ENCODE results near the gene MLLT10. TPM values are rescaled to one million over a fixed set of nuclear protein-coding genes. Genes with fewer than 3 reads are reported as not detected.

Gene MLLT10
- total RNA-seq, 2 experiments from 2014 or later: 46.0 to 47.1 TPM

- DNase-seq: no peak
- peaks cover 79% of the 10 kb centered on the region for H3K27me3 Mint-ChIP-seq (ENCODE audit: low read depth)
- ChIA-PET POLR2A (interaction anchor here (0.6 kb wide), 1 partner anchor 211 kb away, joined by 4 read pairs; no protein-coding TSS in a partner anchor), CTCF (interaction anchor here (0.6 to 1.6 kb wide), 3 partner anchors 22 to 30 kb away, joined by 3 to 8 read pairs (median 3); no protein-coding TSS in a partner anchor)
- no peaks in the 10 kb centered on the region for H3K9me3 Mint-ChIP-seq (ENCODE audit: insufficient read depth)
- no peaks in the 10 kb centered on the region for H3K36me3 Mint-ChIP-seq (ENCODE audit: low read depth)
- H3K4me1 Mint-ChIP-seq (ENCODE audit: low read depth): peaks cover 44% of the 10 kb centered on the region
- H3K4me3 Mint-ChIP-seq: peak overlapping the region; percentile 72
- no peak overlapping the region for H3K27ac Mint-ChIP-seq
- ATAC-seq: peak; percentile 58
Observed at GRCh38 chr10:21519941-21520436, 14.0 kb upstream of the MLLT10 start.

DNA sequence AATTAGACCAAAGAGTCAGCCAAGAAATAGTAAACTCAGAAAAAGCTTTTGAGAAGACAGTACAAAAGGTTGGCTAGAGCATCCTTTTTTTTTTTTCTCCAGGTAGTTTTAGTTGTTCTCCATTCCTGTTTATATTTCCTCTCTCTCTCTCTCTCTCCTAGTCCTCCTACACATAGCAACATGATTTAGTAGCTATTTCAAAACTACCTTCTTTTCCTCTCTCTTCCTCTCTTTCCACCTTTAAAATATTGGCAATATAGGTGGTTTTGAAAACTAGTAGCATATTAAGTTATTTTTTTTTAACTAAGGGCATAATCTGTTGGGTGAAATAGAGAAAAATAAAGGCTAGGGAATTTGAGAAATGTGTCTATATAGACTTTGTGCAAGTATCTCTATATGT, 13.5 kb upstream of the MLLT10 start:
- H3K27ac Mint-ChIP-seq: no peak overlapping the region
- ChIA-PET CTCF (interaction anchor here (0.6 to 1.6 kb wide), 3 partner anchors 22 to 30 kb away, joined by 3 to 8 read pairs (median 3); no protein-coding TSS in a partner anchor), POLR2A (interaction anchor here (0.6 kb wide), 1 partner anchor 211 kb away, joined by 4 read pairs; no protein-coding TSS in a partner anchor)

DNA sequence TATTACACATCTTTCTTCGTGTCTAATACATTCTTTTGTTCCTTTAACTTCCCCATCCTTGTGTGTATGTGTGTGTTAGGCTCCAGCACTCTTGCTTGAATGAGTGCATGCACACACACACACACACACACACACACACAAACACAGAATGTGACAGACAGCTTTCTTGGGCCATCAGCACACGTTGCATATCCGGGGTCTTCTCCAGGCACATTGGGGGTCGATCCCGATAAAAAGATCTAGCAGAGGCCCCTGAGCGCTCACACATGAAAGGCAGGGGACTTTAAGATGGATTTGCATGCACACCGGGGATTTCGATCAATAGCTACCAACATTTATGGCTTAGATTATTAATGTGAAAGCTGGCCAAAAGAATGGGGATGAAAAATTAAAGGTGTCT, 13.1 kb upstream of the MLLT10 start:
- Mint-ChIP-seq H3K4me3 (no peak overlapping the region), H3K27ac (no peak overlapping the region), H3K9me3 (ENCODE audit: insufficient read depth) (no peaks in the 10 kb centered on the region), H3K27me3 (ENCODE audit: low read depth) (peaks cover 76% of the 10 kb centered on the region), H3K36me3 (ENCODE audit: low read depth) (no peaks in the 10 kb centered on the region), H3K4me1 (ENCODE audit: low read depth) (peaks cover 49% of the 10 kb centered on the region)
- CTCF ChIA-PET: interaction anchor here (1.6 kb wide), 1 partner anchor 25 kb away, joined by 8 read pairs; no protein-coding TSS in a partner anchor
- POLR2A ChIA-PET: no interaction called here
- ATAC-seq: no peak
- DNase-seq: no peak

More for the DNA sequence above, 13.5 kb upstream of the MLLT10 start:
- H3K4me3 Mint-ChIP-seq: peak overlapping the region; percentile 9
- no peaks in the 10 kb centered on the region for H3K36me3 Mint-ChIP-seq (ENCODE audit: low read depth)
- peaks cover 49% of the 10 kb centered on the region for H3K4me1 Mint-ChIP-seq (ENCODE audit: low read depth)
- DNase-seq (no peak), ATAC-seq (no peak)
- no peaks in the 10 kb centered on the region for H3K9me3 Mint-ChIP-seq (ENCODE audit: insufficient read depth)
- H3K27me3 Mint-ChIP-seq (ENCODE audit: low read depth): peaks cover 79% of the 10 kb centered on the region

GRCh38 chr10:21521751-21522533, 12.1 kb upstream of the MLLT10 start:
- no peak for ATAC-seq
- DNase-seq: no peak
- ChIA-PET CTCF (interaction anchor here (2.6 kb wide), 1 partner anchor 26 kb away, joined by 7 read pairs; no protein-coding TSS in a partner anchor), POLR2A (interaction anchor here (0.6 kb wide), 1 partner anchor 11 kb away, joined by 3 read pairs; no protein-coding TSS in a partner anchor)
- H3K9me3 Mint-ChIP-seq (ENCODE audit: insufficient read depth): no peaks in the 10 kb centered on the region
- H3K4me1 Mint-ChIP-seq (ENCODE audit: low read depth): peaks cover 50% of the 10 kb centered on the region
- no peak overlapping the region for H3K4me3 Mint-ChIP-seq
- H3K27me3 Mint-ChIP-seq (ENCODE audit: low read depth): peaks cover 77% of the 10 kb centered on the region
- no peak overlapping the region for H3K27ac Mint-ChIP-seq
- H3K36me3 Mint-ChIP-seq (ENCODE audit: low read depth): peaks cover 4% of the 10 kb centered on the region

DNA sequence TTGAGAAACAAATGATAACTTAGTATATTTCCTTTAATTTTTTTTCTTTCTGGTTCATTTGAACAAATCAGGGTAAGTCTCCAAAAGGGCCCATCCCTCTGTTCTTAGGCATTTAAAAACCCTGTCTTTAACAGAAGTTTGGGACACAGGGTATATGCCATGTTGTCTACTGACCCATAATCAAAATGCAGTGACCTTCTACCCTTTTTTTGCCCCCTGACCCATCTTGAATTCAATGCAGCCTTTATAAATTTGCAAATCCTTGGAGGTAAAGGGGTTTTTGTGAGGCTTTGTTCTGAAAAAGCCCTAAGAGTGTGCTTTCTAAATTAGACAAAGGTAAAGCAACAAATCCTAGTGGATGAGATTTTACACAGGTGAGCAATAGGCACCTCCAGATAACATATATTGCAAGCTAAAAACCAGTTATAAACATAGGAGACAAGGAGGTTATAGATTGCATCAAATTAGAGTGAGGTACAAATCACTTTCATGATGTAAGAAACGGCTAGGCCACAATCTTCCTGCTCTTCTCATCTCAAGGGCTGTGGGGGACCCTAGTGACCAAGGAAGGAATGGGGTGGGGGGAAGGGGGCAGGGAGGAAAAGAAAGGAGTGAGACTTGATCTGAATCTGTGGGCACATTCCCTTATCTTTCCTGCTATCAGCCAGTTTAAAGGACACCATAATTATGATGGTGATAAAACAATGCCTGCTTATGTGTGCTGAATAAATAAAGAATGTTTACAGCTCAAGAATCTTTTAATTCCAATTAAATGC, 11.2 kb upstream of the MLLT10 start:
- H3K4me3 Mint-ChIP-seq: no peak overlapping the region
- DNase-seq (no peak), ATAC-seq (no peak)
- CTCF ChIA-PET: interaction anchor here (2.6 kb wide), 1 partner anchor 26 kb away, joined by 7 read pairs; no protein-coding TSS in a partner anchor
- peaks cover 49% of the 10 kb centered on the region for H3K4me1 Mint-ChIP-seq (ENCODE audit: low read depth)
- H3K36me3 Mint-ChIP-seq (ENCODE audit: low read depth): peaks cover 4% of the 10 kb centered on the region
- no peaks in the 10 kb centered on the region for H3K9me3 Mint-ChIP-seq (ENCODE audit: insufficient read depth)
- H3K27ac Mint-ChIP-seq: no peak overlapping the region
- peaks cover 74% of the 10 kb centered on the region for H3K27me3 Mint-ChIP-seq (ENCODE audit: low read depth)
- POLR2A ChIA-PET: no interaction called here

DNA sequence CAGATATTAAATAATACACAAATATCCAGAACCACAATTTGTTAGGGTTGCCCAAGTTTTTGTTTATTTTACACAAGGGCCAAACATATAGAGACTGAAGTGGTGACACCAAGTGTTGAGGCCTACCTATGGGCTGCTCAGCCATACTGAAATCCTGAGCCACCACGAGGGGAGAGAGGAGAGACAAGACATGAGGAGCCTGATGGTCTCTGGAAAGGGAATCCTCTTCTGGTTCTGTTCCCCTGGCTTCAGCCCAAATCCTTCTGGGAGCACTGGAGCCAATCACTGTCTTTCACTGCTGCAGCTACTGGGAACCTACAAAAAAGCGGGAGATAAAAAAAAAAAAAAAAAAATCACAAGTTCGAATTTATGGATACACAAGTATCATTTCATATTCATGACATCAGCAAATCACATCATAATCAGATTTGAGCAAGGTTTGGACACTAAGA, 10.4 kb upstream of the MLLT10 start:
- ChIA-PET POLR2A (no interaction called here), CTCF (interaction anchor here (2.6 kb wide), 1 partner anchor 27 kb away, joined by 7 read pairs; no protein-coding TSS in a partner anchor)
- no peak overlapping the region for H3K4me3 Mint-ChIP-seq
- no peaks in the 10 kb centered on the region for H3K9me3 Mint-ChIP-seq (ENCODE audit: insufficient read depth)
- H3K27me3 Mint-ChIP-seq (ENCODE audit: low read depth): peaks cover 74% of the 10 kb centered on the region
- peaks cover 47% of the 10 kb centered on the region for H3K4me1 Mint-ChIP-seq (ENCODE audit: low read depth)
- H3K36me3 Mint-ChIP-seq (ENCODE audit: low read depth): peaks cover 4% of the 10 kb centered on the region
- H3K27ac Mint-ChIP-seq: no peak overlapping the region
- no peak for DNase-seq
- no peak for ATAC-seq

- Mint-ChIP-seq H3K9me3 (ENCODE audit: insufficient read depth) (no peaks in the 10 kb centered on the region), H3K4me3 (no peak overlapping the region), H3K27me3 (ENCODE audit: low read depth) (peaks cover 73% of the 10 kb centered on the region), H3K27ac (no peak overlapping the region), H3K4me1 (ENCODE audit: low read depth) (peaks cover 42% of the 10 kb centered on the region), H3K36me3 (ENCODE audit: low read depth) (peaks cover 4% of the 10 kb centered on the region)
- no peak for DNase-seq
- ChIA-PET CTCF (interaction anchor here (2.6 kb wide), 1 partner anchor 28 kb away, joined by 7 read pairs; no protein-coding TSS in a partner anchor), POLR2A (interaction anchor here (0.6 kb wide), 1 partner anchor 1839 kb away, joined by 3 read pairs; no protein-coding TSS in a partner anchor)
- ATAC-seq: no peak
Observed at GRCh38 chr10:21524131-21524525, 9.9 kb upstream of the MLLT10 start.

- Mint-ChIP-seq H3K4me1 (ENCODE audit: low read depth) (peaks cover 36% of the 10 kb centered on the region), H3K27ac (peak overlapping the region; percentile 94), H3K4me3 (peak overlapping the region; percentile 83), H3K27me3 (ENCODE audit: low read depth) (peaks cover 70% of the 10 kb centered on the region), H3K36me3 (ENCODE audit: low read depth) (peaks cover 4% of the 10 kb centered on the region), H3K9me3 (ENCODE audit: insufficient read depth) (no peaks in the 10 kb centered on the region)
- DNase-seq (no peak), ATAC-seq (no peak)
- CTCF ChIA-PET: interaction anchor here (1.0 kb wide), 1 partner anchor 207 kb away, joined by 3 read pairs; no protein-coding TSS in a partner anchor
- POLR2A ChIA-PET: interaction anchor here (0.6 to 1.0 kb wide), 4 partner anchors 9 to 1838 kb away, joined by 3 read pairs; no protein-coding TSS in a partner anchor
Observed at GRCh38 chr10:21524526-21525366, 9.3 kb upstream of the MLLT10 start.

- Mint-ChIP-seq H3K4me3 (peak within 1 kb of the TSS; percentile 83), H3K27me3 (ENCODE audit: low read depth) (peaks cover 64% of the 10 kb centered on the region), H3K36me3 (ENCODE audit: low read depth) (peaks cover 4% of the 10 kb centered on the region), H3K4me1 (ENCODE audit: low read depth) (peaks cover 29% of the 10 kb centered on the region), H3K27ac (peak within 1 kb of the TSS; percentile 94), H3K9me3 (ENCODE audit: insufficient read depth) (no peaks in the 10 kb centered on the region)
- DNase-seq (peak; percentile 68), ATAC-seq (peak; percentile 71)
- POLR2A ChIA-PET: interaction anchor here (0.6 to 1.0 kb wide), 4 partner anchors 8 to 353 kb away, joined by 3 read pairs; no protein-coding TSS in a partner anchor
- CTCF ChIA-PET: interaction anchor here (1.0 kb wide), 1 partner anchor 206 kb away, joined by 3 read pairs; no protein-coding TSS in a partner anchor
Observed at GRCh38 chr10:21525367-21526187, 8.5 kb upstream of the MLLT10 start, which contains the start of gene SKIDA1. Gene SKIDA1, minus strand, starts transcription at chr10:21525682. Its CDS starts 7,860 bp downstream, at chr10:21517822.
